IMR-90 (cell line): ENCODE data around the gene ARHGAP15.

Source experiments
- BHLHE40 ChIP-seq: fragments of 150-350 bp; IDR thresholded peaks from 2 replicates; pipeline ENCODE4 v1.6.1; 2016; ENCODE audit warnings: mild to moderate bottlenecking, low read depth, low read length
- CEBPB ChIP-seq: IDR thresholded peaks from 2 replicates; pipeline ENCODE4 v1.6.1; 2012; ENCODE audit warnings: low read depth, low read length, improper control_type of control experiment
- CTCF ChIP-seq: conservative IDR thresholded peaks from 2 replicates; pipeline ENCODE4 v1.5.1; 2012; ENCODE audit warnings: mild to moderate bottlenecking, low read depth, low read length, improper control_type of control experiment
- MAFK ChIP-seq: IDR thresholded peaks from 2 replicates; pipeline ENCODE4 v1.6.1; 2012; ENCODE audit warnings: low read depth, low read length, improper control_type of control experiment
- POLR2A ChIP-seq: IDR thresholded peaks from 2 replicates; pipeline ENCODE4 v1.6.1; 2012; ENCODE audit warnings: mild to moderate bottlenecking, low read depth, low read length
- TF ChIP-seq, protein P1 (sequence below): fragments of 150-350 bp; IDR thresholded peaks from 2 replicates; pipeline ENCODE4 v1.6.1; 2016; ENCODE audit warnings: low read depth, mild to moderate bottlenecking, low read length, moderate library complexity, borderline replicate concordance

DNA sequence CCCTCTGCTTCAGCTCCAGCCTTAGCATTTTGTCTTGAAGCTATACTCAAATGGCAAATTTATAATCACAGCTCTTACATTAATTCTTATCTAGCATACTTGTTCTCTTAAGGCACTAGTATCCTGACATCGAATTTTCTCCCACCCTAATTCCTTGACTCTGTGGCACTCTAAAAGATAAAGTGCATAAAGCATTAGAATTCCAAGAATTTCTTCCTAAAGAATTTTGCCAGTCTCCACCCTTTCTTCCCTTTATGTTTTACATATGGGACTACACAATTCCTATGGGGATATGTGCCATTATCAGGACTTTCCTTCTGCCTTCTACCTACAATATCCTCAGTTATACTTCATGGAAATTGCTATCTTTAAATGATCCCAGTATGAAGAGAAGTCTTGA, 560.3 kb downstream of the ARHGAP15 start:
- TF ChIP-seq CTCF (no peak), BHLHE40 (no peak), CEBPB (no peak), MAFK (no peak), POLR2A (no peak)
- TF ChIP-seq, protein P1, sequence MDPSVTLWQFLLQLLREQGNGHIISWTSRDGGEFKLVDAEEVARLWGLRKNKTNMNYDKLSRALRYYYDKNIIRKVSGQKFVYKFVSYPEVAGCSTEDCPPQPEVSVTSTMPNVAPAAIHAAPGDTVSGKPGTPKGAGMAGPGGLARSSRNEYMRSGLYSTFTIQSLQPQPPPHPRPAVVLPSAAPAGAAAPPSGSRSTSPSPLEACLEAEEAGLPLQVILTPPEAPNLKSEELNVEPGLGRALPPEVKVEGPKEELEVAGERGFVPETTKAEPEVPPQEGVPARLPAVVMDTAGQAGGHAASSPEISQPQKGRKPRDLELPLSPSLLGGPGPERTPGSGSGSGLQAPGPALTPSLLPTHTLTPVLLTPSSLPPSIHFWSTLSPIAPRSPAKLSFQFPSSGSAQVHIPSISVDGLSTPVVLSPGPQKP: no peak
